Measurements from ENCODE around the gene KRT27. TPM values are rescaled to one million over a fixed set of nuclear protein-coding genes. Genes with fewer than 3 reads are reported as not detected.

KRT27 gene
- total and polyA plus RNA-seq, 9 of the 15 experiments (the other 6 are each of a cell fraction or from before 2014, with no cell fraction given): 0.10 TPM; not detected in 8

DNA sequence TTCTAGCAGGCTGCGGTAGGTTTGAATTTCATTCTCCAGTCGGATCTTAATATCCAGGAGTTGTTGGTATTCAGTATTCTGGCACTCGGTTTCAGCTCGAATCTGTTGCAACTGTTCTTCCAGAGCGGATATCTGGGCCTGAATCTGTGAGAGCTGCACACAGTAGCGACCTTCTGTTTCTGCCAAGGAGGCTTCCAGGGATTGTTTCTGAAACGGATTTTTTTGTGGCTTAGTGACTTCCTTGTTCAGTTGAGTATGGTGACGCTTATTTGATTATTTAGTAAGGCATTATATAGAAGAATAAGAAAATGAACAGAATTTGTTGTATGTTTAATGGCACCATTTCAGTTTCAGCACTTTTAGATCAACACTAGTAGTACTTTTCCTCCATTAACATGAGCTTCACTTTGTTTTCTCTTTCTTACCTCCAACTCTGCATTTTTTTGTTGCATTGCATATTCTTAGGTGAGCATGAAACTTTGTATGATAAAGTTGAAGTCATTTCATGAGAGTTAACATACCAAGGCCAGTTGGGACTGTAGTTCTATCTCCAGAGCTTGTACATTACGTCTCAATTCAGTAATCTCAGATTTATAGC lies 37.3 kb upstream of the KRT27 start (continued):
- TF ChIP-seq ARNT (IDR thresholded peaks at IDR 0.05) (peak in 1 of 2 experiments; percentile 12; a peak in 1 of 4 replicates), CBFB (CRISPR knock-in tag; IDR thresholded peaks at IDR 0.05) (no peak), MYC (IDR thresholded peaks at IDR 0.05; ENCODE audit: low read depth, low read length) (0 out of 2 replicates have a peak, but pooled peaks have one; percentile 13), MYC (CRISPR knock-in tag; IDR thresholded peaks at IDR 0.05; ENCODE audit: borderline replicate concordance, low read depth) (no peak), NCOA6 (IDR thresholded peaks at IDR 0.05) (0 out of 2 replicates have a peak, but pooled peaks have one; percentile 3), EP400 (IDR thresholded peaks at IDR 0.05) (peak; percentile 50), ZBTB17 (CRISPR knock-in tag; IDR thresholded peaks at IDR 0.05) (0 out of 2 replicates have a peak, but pooled peaks have one; percentile 7), POLR2A (conservative IDR thresholded peaks at IDR 0.05) (peak; percentile 66), ZFX (CRISPR knock-in tag; IDR thresholded peaks at IDR 0.05) (peak; percentile 41), SUPT5H (IDR thresholded peaks at IDR 0.05) (peak; percentile 65), TCF7 (IDR thresholded peaks at IDR 0.05; ENCODE audit: borderline replicate concordance) (no peak), HNRNPL (IDR thresholded peaks at IDR 0.05; ENCODE audit: low read depth, low read length) (0 out of 2 replicates have a peak, but pooled peaks have one; percentile 8), FOXA1 (IDR thresholded peaks at IDR 0.05; ENCODE audit: borderline replicate concordance) (no peak), BMI1 (IDR thresholded peaks at IDR 0.05; ENCODE audit: low read length) (no peak), THRAP3 (IDR thresholded peaks at IDR 0.05; ENCODE audit: borderline replicate concordance) (0 out of 2 replicates have a peak, but pooled peaks have one; percentile 34), NFRKB (IDR thresholded peaks at IDR 0.05; ENCODE audit: low read depth) (peak; percentile 10; the same call in 1 of the 2 replicates)
- TF ChIP-seq, protein P1, sequence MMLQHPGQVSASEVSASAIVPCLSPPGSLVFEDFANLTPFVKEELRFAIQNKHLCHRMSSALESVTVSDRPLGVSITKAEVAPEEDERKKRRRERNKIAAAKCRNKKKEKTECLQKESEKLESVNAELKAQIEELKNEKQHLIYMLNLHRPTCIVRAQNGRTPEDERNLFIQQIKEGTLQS (IDR thresholded peaks at IDR 0.05): no peak
- TF ChIP-seq, protein P1 (CRISPR knock-in tag; conservative IDR thresholded peaks at IDR 0.05): 0 out of 2 replicates have a peak, but pooled peaks have one; percentile 13
- TF ChIP-seq, protein P2, sequence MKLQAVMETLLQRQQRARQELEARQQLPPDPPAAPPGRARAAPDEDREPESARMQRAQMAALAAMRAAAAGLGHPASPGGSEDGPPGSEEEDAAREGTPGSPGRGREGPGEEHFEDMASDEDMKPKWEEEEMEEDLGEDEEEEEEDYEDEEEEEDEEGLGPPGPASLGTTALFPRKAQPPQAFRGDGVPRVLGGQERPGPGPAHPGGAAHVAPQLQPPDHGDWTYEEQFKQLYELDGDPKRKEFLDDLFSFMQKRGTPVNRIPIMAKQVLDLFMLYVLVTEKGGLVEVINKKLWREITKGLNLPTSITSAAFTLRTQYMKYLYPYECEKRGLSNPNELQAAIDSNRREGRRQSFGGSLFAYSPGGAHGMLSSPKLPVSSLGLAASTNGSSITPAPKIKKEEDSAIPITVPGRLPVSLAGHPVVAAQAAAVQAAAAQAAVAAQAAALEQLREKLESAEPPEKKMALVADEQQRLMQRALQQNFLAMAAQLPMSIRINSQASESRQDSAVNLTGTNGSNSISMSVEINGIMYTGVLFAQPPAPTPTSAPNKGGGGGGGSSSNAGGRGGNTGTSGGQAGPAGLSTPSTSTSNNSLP (IDR thresholded peaks at IDR 0.05; ENCODE audit: borderline replicate concordance, low read depth, low read length): no peak; the same call in 1 of the 2 replicates
- TF ChIP-seq, protein P3, sequence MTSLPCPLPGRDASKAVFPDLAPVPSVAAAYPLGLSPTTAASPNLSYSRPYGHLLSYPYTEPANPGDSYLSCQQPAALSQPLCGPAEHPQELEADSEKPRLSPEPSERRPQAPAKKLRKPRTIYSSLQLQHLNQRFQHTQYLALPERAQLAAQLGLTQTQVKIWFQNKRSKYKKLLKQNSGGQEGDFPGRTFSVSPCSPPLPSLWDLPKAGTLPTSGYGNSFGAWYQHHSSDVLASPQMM (CRISPR knock-in tag; IDR thresholded peaks at IDR 0.05): no peak
- TF ChIP-seq, protein P4, sequence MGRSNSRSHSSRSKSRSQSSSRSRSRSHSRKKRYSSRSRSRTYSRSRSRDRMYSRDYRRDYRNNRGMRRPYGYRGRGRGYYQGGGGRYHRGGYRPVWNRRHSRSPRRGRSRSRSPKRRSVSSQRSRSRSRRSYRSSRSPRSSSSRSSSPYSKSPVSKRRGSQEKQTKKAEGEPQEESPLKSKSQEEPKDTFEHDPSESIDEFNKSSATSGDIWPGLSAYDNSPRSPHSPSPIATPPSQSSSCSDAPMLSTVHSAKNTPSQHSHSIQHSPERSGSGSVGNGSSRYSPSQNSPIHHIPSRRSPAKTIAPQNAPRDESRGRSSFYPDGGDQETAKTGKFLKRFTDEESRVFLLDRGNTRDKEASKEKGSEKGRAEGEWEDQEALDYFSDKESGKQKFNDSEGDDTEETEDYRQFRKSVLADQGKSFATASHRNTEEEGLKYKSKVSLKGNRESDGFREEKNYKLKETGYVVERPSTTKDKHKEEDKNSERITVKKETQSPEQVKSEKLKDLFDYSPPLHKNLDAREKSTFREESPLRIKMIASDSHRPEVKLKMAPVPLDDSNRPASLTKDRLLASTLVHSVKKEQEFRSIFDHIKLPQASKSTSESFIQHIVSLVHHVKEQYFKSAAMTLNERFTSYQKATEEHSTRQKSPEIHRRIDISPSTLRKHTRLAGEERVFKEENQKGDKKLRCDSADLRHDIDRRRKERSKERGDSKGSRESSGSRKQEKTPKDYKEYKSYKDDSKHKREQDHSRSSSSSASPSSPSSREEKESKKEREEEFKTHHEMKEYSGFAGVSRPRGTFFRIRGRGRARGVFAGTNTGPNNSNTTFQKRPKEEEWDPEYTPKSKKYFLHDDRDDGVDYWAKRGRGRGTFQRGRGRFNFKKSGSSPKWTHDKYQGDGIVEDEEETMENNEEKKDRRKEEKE (IDR thresholded peaks at IDR 0.05; ENCODE audit: borderline replicate concordance in 1 of 2, control insufficient read depth in 1 of 2, low read depth in 2 of 2, low read length in 1 of 2): peak in 1 of 2 experiments; percentile 65; a peak in 1 of 4 replicates
- TF ChIP-seq, protein P5, sequence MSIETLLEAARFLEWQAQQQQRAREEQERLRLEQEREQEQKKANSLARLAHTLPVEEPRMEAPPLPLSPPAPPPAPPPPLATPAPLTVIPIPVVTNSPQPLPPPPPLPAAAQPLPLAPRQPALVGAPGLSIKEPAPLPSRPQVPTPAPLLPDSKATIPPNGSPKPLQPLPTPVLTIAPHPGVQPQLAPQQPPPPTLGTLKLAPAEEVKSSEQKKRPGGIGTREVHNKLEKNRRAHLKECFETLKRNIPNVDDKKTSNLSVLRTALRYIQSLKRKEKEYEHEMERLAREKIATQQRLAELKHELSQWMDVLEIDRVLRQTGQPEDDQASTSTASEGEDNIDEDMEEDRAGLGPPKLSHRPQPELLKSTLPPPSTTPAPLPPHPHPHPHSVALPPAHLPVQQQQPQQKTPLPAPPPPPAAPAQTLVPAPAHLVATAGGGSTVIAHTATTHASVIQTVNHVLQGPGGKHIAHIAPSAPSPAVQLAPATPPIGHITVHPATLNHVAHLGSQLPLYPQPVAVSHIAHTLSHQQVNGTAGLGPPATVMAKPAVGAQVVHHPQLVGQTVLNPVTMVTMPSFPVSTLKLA (conservative IDR thresholded peaks at IDR 0.05): peak in 1 of 2 experiments; percentile 2; a peak in 1 of 4 replicates

All from K562 (cell line).